GM19328 (cell line): ENCODE data around the gene SSBP3.

Experiments
- ATAC-seq: cut with Tn5 transposase; IDR thresholded peaks from one replicate; pipeline ENCODE4 v1.9.1; 2021; ENCODE audit warnings: mild to moderate bottlenecking, moderate library complexity; ENCODE audit not compliant: unreplicated experiment

SSBP3 gene

DNA sequence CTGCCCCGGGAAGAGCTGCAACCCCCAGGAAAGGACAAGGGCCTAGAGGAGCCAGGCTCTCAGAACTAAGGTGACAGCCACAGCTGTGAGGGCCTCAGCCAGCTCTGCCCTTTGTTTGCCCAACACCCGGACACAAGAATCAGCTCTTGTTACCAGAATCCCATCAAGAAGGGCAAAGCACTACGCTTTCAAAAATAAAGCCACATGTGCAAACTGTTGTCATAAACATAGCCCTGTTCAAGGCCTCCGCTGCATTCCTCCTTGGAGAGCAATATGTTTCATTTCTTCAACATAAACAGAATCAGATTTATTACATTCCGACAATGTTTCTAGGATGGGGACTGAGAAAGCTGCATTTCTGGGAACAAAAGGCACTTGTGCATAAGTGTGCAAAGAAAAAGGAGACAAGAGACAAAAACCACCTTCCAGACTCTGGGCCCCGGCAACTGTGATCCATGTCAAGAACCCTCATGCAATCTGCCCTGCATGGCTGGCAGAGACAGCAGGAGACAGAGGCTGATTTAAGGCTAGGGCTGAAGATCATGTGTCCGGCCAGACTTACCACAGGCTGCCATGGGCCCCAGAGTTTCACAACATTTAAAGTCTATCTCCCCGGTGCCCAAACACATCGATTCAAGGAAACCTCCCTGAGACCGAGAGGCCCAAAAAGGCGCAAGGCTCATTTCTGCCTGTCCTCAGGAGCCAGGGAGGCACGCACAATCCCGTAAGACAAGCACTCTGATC, 71.0 kb downstream of the SSBP3 start:
- no peak for ATAC-seq

DNA sequence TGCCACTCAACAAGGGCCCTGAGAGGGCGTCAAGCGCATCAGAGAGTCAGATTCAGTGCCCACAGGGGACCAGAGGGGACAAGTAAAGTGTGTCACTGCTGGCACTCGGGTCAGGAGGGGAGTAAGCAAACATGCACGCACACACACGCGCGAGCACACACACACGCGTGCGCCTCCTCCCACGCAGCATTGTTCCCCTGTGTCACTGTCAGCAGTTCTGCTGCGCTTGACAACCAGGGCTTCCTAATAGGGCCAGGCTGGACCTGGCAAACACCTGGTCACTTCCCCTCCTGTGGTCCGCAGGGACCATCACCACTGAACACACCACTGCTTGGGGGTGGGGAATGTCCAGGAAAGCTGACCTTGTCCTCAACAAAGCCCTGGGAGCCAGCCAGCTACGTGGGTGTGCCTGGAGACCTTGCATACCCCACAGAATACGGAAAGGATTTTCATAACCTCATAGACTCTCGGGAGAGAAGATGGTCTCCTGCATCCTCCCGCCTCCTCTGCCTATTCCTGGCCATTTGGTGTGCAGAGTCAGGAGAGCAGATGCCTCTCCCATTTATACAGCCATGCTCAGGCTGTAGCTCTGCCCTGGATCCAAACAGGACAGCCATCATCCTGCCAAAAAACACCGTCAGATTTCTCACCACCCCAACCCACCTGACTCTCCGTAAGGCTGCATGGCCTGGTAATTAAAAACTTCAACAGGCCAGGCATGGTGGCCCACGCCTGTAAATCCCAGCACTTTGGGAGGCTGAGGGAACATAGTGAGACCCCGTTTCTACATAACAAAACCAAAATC, 73.2 kb downstream of the SSBP3 start:
- ATAC-seq, result no peak

DNA sequence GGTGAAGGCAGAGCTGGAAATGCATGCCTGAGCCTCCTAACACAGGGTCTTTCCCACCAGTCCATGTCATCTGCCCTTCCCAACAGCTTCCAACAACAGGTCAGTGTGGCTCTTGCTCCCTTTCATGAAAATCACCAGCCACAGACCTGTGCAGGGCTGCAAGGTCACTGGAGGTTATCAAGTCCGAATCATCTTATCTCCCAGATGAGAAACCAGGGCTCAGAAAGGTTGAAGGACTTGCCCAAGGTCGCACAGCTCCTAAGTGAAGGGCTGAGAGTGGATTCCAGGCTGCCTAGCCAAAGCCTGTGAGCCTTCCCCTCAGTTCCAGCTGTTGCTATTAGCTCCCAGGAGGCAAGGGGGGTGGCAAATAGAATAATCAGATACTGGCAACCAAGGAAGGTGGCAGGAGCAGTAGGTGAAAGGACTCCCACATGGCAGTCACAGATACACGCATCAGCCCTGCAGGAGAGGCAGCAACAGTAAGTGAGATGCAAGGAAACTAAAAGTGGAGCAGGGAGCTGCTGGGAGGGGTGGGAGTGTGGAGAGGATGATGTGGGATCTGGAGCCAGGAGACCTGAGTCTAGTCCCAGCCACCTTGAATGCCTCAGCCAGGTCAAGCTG, 74.2 kb downstream of the SSBP3 start:
- no peak for ATAC-seq

DNA sequence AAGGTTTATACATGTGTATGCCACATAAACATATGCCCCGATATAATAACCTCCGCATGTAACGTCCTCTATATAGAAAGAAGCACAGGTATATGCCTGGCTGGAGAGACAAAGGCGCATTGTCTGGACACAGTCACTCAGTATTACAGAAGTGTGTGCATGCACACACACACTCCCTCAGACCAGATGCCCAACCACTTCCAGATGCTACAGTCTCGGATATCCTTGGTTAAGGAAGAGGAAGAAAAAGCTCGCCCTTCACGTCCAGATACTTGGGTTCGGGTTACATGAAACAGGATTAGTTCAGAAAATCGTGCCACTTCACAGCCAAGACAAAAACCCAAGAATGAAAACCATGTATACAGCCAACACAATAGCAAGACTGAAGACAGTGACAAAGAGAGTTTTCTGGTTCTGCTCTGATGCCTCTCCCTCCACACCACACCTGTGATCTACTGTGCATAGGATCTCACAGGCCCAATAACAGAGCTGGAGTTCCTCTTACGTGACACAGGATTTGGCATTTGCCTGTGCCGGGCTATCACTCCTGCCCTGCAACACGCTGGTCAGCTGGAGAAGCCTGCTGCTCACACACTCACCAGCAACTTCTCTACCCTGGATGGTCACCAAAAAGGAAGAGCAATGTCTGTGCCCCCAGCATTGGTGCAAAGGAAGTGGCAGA, 75.0 kb downstream of the SSBP3 start:
- ATAC-seq, result no peak

DNA sequence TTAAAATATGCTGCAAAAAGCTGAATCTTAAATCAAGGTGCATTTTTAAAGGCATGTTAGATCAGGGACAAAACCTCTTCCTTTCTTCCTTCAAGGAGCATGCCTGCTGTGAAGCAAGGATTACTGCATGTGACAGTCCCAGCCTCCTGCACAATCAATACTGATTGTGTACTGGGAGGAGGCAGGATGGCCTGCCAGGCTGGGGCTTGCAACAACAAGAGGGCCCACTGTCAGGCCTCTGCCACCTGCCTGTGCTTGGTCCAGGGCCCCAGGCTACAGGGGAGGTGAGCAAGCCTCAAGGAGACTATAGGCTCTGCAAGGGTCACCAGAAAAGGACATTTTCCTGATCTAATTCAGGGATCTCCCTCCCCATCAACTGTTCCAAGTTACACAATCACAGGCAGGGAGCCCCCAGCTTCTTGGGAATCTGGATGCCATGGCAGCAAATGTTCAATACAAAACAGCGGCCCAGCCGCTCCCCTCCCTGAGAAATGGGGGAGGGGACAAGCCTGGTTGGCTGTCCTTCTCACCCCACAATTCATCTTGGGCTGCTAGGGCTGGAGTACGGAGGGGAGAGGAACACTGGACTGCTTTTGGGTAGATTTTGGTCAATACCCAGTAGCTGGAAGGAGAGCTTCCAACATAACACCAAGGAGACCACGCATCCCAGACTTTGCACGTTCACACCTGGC, 76.7 kb downstream of the SSBP3 start:
- no peak for ATAC-seq

DNA sequence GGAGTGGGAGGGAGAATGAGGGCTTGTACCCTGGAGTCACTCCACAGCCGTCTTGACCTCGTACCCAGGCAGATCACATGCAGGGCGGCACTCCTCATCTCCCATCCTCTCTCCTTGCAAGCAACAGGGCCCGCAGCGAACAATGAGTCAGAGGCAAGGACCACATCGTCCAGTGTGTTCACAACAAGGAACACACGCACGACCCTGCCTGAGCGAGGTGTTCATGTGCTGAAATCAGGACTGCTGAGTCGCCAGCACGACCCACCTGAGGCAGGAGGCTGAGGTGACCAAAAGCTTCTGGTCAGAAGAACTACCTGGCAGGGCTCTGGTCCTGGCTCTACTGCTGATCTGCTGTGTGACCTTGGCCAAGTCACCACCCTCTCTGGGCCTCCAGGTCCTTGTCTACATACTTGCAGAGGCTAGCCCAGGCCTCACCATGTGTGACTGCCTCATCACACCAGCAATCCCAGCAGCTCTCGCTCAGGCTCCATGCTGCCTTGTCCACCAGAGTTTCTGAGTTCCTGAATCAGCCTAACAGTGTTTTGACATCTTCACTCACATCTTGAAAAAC, 78.0 kb downstream of the SSBP3 start:
- ATAC-seq, result no peak

DNA sequence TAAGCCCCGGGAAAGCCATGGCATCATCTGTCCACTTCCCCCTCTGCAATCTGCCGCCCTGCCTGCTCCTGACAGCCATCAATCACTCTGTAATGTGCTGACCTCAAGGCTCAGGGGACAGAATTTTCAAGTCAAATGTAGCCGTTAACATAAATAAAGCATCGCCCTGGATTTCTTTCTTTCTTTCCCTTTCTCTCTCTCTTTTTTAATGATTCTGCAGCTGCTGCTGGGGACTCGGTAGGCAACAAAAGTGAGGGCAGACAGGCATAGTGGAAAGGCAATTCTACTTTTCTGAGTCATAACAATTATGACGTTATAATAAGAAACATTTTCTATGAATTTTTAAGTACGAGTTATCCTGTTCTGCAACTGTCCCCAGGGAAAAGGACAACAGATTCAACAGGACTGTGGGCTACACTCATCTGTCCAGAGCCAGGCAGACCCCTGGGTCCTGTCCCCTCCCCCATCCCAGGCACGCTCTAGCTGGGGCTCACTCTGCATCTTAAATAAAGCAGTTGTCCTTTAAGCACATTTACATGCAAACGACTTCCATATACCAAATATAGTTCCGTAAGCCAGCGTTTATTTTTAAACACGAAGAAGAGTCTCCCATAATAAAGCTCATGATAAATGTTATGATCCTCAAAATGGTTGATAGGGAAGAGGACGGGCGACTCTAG, 78.7 kb downstream of the SSBP3 start:
- ATAC-seq, result no peak

DNA sequence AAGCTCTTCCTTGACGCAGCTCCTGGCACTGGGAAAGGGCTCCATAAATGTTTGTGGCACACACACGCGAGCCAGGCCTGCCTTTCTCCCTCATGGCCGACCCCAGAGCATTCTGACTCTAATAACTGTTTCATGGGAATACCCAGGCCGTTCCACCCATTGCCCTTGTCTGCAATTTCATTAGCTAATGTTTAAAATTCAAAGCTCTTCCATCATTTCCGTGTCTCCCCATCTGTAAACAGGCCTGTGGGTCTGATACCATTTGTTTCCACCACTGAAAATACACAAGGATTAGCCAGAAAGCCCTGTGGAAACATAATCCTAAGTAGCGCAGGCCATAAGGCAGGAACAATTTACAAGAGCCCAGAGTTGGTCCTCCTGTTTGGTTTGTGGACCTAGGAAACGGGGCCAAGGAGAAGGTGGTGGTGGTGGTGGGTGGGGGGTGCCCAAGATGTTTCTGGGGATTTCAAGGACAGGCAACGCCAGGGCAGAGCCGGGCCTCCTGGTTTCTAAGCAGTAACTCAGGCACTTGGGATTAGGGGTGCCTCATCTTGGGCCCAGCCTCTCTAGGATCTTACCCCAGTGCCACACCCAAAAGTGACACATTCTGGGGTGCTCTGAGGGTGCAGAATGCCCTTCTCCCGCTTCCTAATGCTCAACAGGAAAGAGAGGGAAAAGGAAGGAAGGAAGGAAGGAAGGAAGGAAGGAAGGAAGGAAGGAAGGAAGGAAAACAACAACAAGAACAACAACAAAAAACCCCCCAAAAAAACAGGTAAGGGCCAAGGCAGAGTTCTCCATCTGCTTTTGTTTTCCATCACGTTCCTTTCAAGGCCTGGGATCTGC, 79.4 kb downstream of the SSBP3 start:
- no peak for ATAC-seq

DNA sequence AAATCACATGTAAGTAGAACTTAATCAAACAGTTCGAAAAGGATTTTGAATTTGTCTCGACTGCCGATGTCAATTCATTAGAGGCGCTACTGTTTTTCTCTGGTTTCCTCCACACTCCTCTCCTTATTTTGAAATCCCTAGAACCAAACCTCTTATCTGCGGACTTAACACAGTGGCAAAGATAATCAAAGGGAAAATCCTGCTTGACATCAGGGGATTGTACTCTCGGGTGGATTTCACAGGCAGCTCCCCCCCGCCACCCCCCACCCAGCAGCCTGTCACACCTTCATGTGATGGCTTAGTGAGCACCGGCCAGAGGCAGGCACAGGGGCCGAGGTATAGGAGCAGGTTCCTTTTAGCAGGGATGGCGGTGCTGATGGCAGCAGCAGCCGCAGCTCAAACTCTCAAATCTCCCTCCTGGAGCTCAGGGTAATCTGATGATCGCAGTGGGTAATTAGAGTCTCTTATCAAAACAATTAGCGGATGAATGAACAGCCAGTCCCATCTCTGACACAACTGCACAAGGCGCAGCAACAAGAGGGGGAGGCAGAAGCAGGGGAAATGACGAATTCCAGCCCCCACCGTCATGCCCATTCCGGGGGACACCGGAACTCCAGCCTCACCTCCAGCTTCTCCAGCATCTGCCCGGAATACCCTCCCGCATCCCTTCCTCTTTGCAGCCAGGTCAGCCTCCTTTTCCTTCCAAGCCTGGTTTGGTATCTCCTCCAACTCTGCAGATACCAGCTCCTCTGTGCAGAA, 80.3 kb downstream of the SSBP3 start:
- ATAC-seq, result no peak

DNA sequence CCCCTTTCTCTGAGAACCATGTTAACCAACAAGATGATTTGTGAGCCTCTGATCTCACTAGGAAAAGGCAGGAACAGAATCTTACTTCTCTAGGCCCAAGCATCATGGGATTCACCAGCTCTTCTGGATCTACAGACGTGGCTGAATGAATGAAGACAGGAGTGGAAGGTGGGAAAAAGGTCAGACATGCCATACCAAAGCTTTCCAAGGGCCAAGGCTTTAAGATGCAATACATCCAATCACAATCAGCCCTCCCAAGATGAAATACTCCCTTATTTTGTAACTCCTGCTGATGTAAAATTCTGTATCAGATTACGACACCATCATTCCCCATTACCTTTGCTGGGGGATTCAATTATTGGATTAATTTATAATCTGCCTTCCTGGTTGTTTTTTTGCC, 80.9 kb downstream of the SSBP3 start:
- ATAC-seq, result no peak

DNA sequence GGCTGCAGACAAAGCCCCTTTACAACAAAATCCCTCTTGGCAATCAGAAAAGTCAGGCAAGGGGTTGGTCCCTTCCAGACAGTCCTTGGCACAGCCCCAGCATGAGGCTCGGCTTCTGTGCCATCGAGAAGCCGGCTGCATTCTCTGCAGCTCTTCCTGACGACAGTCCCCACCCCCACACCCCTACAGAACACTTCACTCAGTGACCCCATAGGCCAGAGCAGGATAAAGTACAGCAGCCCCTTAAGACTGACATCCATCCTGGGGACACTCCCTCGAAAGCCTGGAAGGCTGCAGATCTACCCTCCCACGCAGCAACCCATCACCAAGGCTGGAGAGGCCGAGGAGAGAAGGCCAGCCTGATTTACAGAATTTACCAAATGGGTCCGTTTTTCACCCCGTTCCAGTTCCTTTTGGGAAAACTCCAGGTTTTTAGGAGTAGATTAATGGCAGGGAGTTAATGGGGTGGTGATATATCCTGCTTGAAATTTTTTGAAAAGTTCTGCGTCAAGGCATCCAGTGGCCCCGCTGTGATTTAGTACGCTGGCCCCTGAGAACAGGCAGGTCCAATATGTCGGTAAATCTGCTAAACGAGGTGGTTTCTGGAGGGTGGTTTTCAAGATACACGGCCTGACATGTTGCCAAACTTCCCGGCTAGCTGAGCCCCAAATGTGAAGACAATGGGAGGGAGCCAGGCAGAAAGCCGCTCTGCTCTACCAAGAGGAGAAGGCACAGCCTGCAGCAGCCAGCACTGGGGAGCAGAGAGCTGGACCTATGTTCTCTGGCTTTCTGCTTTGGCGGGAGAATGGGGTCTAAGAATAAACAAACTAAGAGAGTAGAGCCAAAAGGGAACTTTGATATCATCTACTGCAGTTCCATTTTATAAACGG, 81.7 kb downstream of the SSBP3 start:
- no peak for ATAC-seq

DNA sequence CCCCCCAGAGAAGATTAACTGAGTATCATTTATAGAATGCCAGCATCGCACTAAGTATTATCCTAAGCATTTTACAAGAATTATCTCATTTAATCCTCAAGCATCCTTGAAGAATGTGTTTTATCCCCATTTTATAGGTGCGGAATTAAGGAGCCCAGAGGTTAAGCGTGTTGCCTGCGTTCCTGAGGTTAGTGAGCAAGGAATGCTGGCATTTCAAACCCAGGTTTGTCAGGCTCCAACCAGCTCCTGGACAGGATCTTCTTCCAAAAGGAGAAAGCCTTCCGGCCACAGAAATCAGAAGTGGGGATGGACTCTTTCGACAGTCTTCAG, 82.3 kb downstream of the SSBP3 start:
- ATAC-seq, result no peak

DNA sequence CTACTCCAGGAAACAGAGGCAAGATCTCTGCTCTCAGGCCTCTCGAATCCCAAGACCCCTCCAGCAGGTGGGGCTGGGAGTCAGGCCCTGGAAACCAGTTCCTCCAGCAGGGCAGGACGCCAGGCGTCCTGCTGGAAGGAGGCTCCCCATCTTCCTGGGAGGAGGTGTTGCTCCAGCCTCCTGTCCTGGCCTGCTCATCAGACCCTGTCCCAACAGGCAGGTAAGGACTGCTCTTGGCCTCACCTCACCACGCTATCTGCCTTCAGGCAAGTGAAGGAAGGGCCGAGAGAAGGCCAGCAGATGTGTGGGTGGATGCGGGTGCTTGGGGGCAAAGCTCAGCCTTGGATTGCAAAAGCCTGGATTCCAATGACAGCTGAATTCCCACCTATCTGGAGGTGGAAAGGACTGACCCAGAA, 82.9 kb downstream of the SSBP3 start:
- ATAC-seq, result no peak

DNA sequence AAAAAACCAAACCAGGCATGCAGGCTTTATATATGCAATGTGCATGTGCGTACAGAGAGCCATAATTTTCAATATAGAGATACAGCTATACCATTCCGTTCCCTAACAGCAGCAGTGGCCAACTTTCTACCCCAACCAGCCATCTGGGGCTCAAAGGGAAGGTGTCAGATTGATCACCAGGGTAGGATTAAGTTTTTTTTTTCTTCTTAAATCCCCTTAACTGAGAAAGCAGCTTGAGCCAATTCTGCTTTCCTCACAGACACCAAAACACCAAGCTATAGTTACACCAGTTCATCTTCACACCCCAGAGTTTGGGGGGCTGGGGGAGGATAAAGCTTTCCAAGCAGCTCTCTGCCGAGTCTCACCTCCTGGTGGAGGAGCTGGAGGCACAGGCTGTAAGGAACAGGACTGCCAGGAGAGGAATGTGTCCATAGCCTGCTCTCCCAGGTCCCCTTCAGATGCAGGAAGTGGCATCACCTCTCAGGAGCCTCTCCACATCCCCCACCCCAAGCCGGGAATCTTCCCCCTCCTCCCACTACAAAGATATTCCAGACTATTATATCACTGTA, 87.9 kb downstream of the SSBP3 start:
- no peak for ATAC-seq

DNA sequence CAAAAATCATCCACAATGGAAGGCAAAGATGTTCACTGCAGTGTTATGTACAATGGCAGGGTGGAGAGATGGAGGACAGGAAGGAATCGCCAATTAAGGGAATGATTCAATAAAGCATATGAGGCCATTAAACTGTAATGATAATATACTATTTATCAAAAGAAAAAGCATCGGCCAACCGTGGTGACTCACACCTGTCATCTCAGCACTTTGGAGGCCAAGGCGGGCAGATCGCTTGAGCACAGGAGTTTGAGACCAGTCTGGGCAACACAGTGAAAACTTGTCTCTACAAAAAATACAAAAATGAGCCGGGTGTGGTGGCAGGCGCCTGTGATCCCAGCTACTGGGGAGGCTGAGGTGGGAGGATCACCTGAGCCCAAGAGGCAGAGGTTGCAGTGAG, 89.1 kb downstream of the SSBP3 start:
- ATAC-seq, result no peak

DNA sequence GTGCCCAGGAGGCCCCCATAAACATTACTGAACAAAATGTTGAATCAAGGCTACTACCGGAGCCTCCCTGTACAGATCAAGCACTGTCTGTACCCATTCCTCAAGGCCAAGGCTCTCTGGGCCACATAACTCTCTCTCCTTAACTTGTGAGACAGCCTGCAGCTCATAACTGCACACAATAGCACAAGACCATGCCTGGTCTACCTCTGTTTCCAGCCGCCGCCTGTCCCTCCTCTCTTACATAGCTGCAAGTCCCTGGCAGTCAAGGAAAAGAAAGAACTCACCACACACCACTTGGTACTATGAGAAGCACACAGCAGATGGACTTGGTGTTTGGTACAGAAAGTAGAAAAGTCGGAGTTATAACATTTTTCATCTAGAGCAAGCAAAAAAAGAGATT, 91.1 kb downstream of the SSBP3 start:
- ATAC-seq, result no peak

DNA sequence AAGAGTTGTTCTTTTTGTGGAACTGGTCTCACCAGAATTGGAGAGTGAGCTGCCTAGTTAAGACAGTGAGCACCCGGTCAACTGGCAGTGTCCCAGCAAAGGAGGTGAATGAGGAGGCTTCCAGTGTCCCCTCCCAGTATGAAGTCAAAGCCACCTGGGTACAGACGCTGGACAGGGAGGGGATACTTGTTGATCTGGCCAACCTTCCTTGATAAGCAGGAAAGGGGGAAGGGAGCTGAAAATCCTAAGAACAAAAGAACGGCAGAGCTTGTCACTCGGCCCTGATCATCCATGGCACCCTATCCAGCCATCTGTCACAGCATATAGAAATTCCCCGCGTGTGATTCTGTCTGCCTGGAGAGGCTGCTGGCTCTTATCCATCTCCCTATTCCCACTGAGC, 91.5 kb downstream of the SSBP3 start:
- ATAC-seq, result no peak
